ENCODE results near the gene STPG2.

Gene STPG2

DNA sequence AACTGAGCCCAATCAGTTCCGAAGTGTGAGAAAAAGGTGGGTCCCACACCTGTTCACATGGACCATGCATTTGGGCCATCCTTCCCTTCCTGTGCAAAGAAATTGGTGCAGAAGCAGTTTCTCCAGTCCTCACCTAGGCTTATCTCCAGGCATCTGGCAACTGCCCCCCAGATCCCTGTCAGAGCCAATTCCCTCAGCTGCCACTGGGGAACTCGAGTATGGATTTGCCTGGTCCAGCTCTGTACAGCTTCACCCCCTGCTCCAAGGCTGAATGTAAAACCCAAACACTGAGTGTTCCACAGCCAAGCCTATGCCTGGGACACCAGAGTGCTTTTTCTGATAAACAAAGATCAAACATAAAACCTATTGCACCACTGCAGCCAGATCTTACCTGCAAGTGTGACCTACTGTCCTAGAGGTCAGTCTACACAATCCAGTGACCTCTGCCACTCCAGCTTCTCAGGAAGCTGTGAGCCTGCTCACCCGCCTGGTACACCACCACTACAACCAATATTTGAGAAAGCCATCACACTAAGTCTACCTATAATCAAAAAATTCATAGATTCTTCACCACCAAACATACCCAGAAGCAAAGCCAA, 136.4 kb downstream of the STPG2 start:
- ChIA-PET CTCF (no interaction called here), POLR2A (no interaction called here)
- TF ChIP-seq, protein P1, sequence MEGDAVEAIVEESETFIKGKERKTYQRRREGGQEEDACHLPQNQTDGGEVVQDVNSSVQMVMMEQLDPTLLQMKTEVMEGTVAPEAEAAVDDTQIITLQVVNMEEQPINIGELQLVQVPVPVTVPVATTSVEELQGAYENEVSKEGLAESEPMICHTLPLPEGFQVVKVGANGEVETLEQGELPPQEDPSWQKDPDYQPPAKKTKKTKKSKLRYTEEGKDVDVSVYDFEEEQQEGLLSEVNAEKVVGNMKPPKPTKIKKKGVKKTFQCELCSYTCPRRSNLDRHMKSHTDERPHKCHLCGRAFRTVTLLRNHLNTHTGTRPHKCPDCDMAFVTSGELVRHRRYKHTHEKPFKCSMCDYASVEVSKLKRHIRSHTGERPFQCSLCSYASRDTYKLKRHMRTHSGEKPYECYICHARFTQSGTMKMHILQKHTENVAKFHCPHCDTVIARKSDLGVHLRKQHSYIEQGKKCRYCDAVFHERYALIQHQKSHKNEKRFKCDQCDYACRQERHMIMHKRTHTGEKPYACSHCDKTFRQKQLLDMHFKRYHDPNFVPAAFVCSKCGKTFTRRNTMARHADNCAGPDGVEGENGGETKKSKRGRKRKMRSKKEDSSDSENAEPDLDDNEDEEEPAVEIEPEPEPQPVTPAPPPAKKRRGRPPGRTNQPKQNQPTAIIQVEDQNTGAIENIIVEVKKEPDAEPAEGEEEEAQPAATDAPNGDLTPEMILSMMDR (IDR thresholded peaks at IDR 0.05; ENCODE audit: control extremely low read depth, extremely low read depth, low read depth, missing control alignments), result no peak
- DNase-seq (ENCODE audit: extremely low spot score), result no peak

DNA sequence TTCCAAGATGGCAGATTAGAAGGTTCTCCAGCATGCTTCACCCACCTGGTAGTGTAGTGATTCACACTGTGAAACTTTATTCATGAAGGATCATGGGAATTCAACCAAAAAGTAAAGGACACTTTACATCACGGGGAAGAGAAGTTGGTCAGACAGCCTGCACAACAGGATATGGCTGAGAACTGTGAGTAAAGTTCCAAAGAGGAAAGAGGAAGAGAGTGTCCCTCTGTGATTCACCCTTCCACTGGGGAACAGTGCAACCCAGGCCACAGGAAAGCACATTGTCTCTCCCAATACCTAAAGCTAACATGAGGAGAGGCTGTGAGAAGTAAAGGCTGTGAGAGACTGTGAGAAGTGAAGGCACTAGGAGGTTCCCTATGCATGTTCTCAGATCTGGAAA, 137.2 kb downstream of the STPG2 start:
- TF ChIP-seq, protein P1 (IDR thresholded peaks at IDR 0.05; ENCODE audit: control extremely low read depth, extremely low read depth, low read depth, missing control alignments), result no peak
- DNase-seq (ENCODE audit: extremely low spot score), result no peak
- CTCF ChIA-PET, result no interaction called here
- POLR2A ChIA-PET, result no interaction called here

DNA sequence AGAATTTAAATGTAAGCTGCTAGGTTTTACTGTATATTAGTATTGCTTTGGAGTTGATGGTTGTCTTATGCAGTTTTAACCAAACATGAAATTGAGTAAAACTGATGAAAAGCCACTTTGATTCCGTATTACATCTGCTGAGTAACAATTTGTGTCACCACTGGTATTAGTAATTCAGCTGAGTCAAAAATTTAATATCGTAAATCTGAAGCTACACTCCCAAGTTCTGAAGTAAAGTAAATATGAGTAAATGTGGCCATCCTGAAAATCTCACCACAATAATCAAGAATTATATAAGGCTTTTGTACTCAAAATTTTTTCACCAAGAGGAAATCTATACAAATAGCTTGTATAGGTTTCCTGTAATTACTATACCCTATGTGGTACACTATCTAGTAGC, 142.3 kb downstream of the STPG2 start:
- TF ChIP-seq, protein P1 (IDR thresholded peaks at IDR 0.05; ENCODE audit: control extremely low read depth, extremely low read depth, low read depth, missing control alignments), result no peak
- no peak for DNase-seq (ENCODE audit: extremely low spot score)
- POLR2A ChIA-PET, result no interaction called here
- CTCF ChIA-PET, result no interaction called here

DNA sequence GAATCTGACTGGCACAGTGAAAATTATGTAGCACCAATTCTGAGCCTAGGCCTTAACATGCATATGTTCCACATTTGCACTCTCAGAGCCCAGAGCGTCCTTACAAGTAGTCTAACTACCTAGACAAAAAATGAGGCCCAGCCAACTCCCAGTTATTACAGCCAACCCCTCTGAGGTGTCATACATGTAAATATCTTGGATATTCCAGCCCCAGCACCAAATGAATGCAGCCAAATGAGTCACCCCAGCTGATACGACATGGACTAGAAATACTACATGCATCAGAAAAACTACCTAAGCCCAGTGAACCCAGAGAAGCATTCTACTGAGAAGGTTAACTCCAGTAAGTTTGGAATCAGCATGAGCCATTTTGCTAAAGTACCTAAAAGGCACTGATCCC, 145.1 kb downstream of the STPG2 start:
- TF ChIP-seq, protein P1 (IDR thresholded peaks at IDR 0.05; ENCODE audit: control extremely low read depth, extremely low read depth, low read depth, missing control alignments), result no peak
- CTCF ChIA-PET, result no interaction called here
- POLR2A ChIA-PET, result no interaction called here
- no peak for DNase-seq (ENCODE audit: extremely low spot score)

DNA sequence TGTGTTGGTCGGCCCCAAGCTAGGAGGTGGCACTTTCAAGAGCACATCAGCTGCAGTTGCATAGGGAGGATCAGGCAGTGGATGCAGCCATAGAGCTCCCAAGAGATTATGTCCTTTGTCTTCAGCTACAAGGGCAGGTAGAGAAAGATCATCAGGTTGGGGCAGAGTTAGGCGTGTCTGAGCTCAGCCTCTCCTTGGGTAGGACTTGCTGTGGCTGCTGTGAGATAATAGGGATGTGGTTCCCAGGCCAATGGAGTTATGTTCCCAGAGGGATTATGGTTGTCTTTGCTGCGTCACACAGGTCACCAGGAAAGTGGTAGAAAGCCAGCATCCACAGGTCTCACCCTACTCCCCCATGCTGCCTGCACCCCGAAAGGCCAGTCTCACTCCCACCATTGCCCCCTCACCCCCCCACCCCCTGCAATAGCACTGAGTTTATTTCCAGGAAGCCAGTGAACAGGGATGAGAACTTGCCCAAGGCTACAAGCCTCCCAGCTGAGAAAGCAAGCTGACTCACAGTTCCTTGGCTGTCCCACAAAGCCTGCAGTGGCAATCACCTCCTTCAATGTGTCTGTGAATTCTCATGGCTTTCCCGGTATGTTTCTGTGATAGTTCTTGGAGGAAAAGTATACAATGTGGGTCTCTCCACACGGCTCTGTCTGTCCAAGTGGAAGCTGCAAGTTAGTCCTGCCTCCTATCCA, 148.4 kb downstream of the STPG2 start:
- ChIA-PET POLR2A (no interaction called here), CTCF (no interaction called here)
- TF ChIP-seq, protein P1 (IDR thresholded peaks at IDR 0.05; ENCODE audit: control extremely low read depth, extremely low read depth, low read depth, missing control alignments), result no peak
- DNase-seq (ENCODE audit: extremely low spot score), result no peak

DNA sequence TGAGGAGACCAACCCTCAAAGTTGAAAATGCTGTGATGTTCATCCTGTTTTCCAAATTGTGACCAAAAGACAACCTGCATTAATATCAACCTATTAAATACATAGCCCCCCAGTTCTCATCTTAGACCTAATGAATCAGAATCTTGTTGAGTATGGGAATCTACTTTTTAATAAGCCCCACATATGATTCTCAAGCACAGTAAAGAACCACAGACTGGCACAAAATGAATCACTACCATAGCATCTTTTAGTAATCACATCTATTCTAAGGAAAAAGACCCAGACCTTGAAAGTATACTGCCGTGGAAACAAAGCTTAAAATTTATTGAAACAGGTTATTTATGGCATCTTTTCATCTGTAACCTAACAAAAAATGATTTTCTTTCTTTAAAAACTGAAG, 152.9 kb downstream of the STPG2 start:
- ChIA-PET CTCF (no interaction called here), POLR2A (no interaction called here)
- DNase-seq (ENCODE audit: extremely low spot score), result no peak
- TF ChIP-seq, protein P1 (IDR thresholded peaks at IDR 0.05; ENCODE audit: control extremely low read depth, extremely low read depth, low read depth, missing control alignments), result no peak

All from GM10248 (cell line).